Measurements from ENCODE around the gene SEC14L2.

DNA sequence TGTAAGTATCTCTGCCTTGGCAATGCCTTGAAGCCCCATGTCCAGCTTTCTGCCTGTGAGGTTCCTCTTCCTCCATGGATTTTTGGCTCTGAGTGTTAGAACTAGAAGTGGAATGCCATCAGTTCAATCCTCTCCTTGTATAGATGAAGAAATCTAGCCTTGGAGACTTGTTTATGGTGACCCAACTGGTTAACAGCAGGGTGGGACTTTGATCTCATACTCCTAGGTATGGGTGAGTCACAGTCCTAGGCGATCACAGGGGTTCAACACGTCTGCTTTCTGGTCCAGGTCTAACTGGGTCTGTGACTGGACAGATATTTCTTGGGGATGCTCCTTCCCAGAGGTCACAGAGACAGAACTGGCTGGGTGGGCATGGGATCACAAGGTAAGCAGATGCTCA lies 19.6 kb downstream of the SEC14L2 start:
- TF ChIP-seq, protein P1, sequence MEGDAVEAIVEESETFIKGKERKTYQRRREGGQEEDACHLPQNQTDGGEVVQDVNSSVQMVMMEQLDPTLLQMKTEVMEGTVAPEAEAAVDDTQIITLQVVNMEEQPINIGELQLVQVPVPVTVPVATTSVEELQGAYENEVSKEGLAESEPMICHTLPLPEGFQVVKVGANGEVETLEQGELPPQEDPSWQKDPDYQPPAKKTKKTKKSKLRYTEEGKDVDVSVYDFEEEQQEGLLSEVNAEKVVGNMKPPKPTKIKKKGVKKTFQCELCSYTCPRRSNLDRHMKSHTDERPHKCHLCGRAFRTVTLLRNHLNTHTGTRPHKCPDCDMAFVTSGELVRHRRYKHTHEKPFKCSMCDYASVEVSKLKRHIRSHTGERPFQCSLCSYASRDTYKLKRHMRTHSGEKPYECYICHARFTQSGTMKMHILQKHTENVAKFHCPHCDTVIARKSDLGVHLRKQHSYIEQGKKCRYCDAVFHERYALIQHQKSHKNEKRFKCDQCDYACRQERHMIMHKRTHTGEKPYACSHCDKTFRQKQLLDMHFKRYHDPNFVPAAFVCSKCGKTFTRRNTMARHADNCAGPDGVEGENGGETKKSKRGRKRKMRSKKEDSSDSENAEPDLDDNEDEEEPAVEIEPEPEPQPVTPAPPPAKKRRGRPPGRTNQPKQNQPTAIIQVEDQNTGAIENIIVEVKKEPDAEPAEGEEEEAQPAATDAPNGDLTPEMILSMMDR (IDR thresholded peaks at IDR 0.05; ENCODE audit: extremely low read depth in 1 of 2, insufficient read depth in 1 of 2, low read depth in 1 of 2, low read length in 2 of 2) = no peak
- TF ChIP-seq EZH2 (IDR thresholded peaks at IDR 0.05; ENCODE audit: borderline replicate concordance, low read depth, low read length, severe bottlenecking) (no peak), JUN (IDR thresholded peaks at IDR 0.05; ENCODE audit: borderline replicate concordance, insufficient read depth, insufficient read length, low read depth) (no peak), POLR2A (IDR thresholded peaks at IDR 0.05; ENCODE audit: low read depth, low read length) (no peak), POLR2AphosphoS5 (IDR thresholded peaks at IDR 0.05; ENCODE audit: insufficient read depth, low read depth, low read length) (no peak)

Measured in endothelial cell of umbilical vein (primary cell).